H9 (cell line): ENCODE data around the gene CHGA. TPM values are rescaled to one million over a fixed set of nuclear protein-coding genes. Genes with fewer than 3 reads are reported as not detected.

Experiments used
- DNase-seq: peaks from one replicate; pipeline ENCODE4 v3.0.0-alpha.2; 2017
- H2AFZ ChIP-seq: one replicate; pipeline ENCODE4 v1.6.1; 2013; ENCODE audit warnings: mild to moderate bottlenecking, low read length, control low read depth, moderate library complexity
- H2AK5ac ChIP-seq: 2 replicates; pipeline ENCODE4 v1.6.1; 2013; ENCODE audit warnings: low read length, control low read depth, mixed read lengths; ENCODE audit not compliant: insufficient read length
- H2BK120ac ChIP-seq: one replicate; pipeline ENCODE4 v1.6.1; 2013; ENCODE audit warnings: low read depth, mild to moderate bottlenecking, low read length, control low read depth, inconsistent platforms; ENCODE audit not compliant: poor library complexity, severe bottlenecking
- H2BK12ac ChIP-seq: 2 replicates; pipeline ENCODE4 v1.6.1; 2013; ENCODE audit warnings: low read length, control low read depth, mixed read lengths, low read depth; ENCODE audit not compliant: insufficient read length
- H2BK15ac ChIP-seq: 2 replicates; pipeline ENCODE4 v1.6.1; 2013; ENCODE audit warnings: low read depth, low read length, control low read depth
- H2BK20ac ChIP-seq: one replicate; pipeline ENCODE4 v1.6.1; 2013; ENCODE audit warnings: low read depth, mild to moderate bottlenecking, low read length, control low read depth, inconsistent platforms; ENCODE audit not compliant: poor library complexity, severe bottlenecking
- H2BK5ac ChIP-seq: 2 replicates; pipeline ENCODE4 v1.6.1; 2013; ENCODE audit warnings: low read length, control low read depth, mixed read lengths; ENCODE audit not compliant: insufficient read length
- H3K14ac ChIP-seq: 2 replicates; pipeline ENCODE4 v1.6.1; 2013; ENCODE audit warnings: low read length, control low read depth; ENCODE audit not compliant: insufficient read depth
- H3K18ac ChIP-seq: 2 replicates; pipeline ENCODE4 v1.6.1; 2013; ENCODE audit warnings: low read depth, mild to moderate bottlenecking, mixed read lengths, low read length, control low read depth; ENCODE audit not compliant: insufficient read length
- H3K23ac ChIP-seq: 2 replicates; pipeline ENCODE4 v1.6.1; 2013; ENCODE audit warnings: low read length, control low read depth, mixed read lengths, low read depth; ENCODE audit not compliant: insufficient read length
- H3K23me2 ChIP-seq: 2 replicates; pipeline ENCODE4 v1.6.1; 2013; ENCODE audit warnings: low read depth, mild to moderate bottlenecking, mixed read lengths, low read length, control low read depth; ENCODE audit not compliant: insufficient read length, poor library complexity, severe bottlenecking
- H3K27ac ChIP-seq: 2 replicates; pipeline ENCODE4 v1.5.1; 2013; ENCODE audit warnings: low read length, control low read depth, mixed read lengths, low read depth; ENCODE audit not compliant: insufficient read length
- H3K27me3 ChIP-seq: 2 replicates; pipeline ENCODE4 v1.6.1; 2013; ENCODE audit warnings: low read length, control low read depth, inconsistent platforms; ENCODE audit not compliant: insufficient read depth
- H3K4ac ChIP-seq: 2 replicates; pipeline ENCODE4 v1.6.1; 2013; ENCODE audit warnings: low read depth, mild to moderate bottlenecking, control low read depth, inconsistent platforms, low read length, moderate library complexity
- H3K4me1 ChIP-seq: 2 replicates; pipeline ENCODE4 v1.6.1; 2013; ENCODE audit warnings: low read length, control low read depth, inconsistent platforms; ENCODE audit not compliant: insufficient read depth
- H3K4me2 ChIP-seq: 2 replicates; pipeline ENCODE4 v1.6.1; 2013; ENCODE audit warnings: low read length, control low read depth, mixed read lengths; ENCODE audit not compliant: insufficient read length, insufficient read depth
- H3K56ac ChIP-seq: 2 replicates; pipeline ENCODE4 v1.6.1; 2013; ENCODE audit warnings: low read depth, mild to moderate bottlenecking, mixed read lengths, low read length, control low read depth; ENCODE audit not compliant: insufficient read length
- H3K79me1 ChIP-seq: 2 replicates; pipeline ENCODE4 v1.6.1; 2013; ENCODE audit warnings: low read depth, mild to moderate bottlenecking, moderate library complexity, low read length, control low read depth, inconsistent platforms; ENCODE audit not compliant: insufficient read depth, poor library complexity, severe bottlenecking
- H3K79me2 ChIP-seq: 2 replicates; pipeline ENCODE4 v1.6.1; 2013; ENCODE audit warnings: low read length, control low read depth, inconsistent platforms; ENCODE audit not compliant: insufficient read depth
- H3K9ac ChIP-seq: 2 replicates; pipeline ENCODE4 v1.6.1; 2013; ENCODE audit warnings: low read length, control low read depth, mixed read lengths; ENCODE audit not compliant: insufficient read length; ENCODE audit errors: extremely low read depth
- H3K9me3 ChIP-seq: one replicate; pipeline ENCODE4 v1.6.1; 2013; ENCODE audit warnings: low read depth, low read length, inconsistent platforms; ENCODE audit not compliant: control insufficient read depth
- H3T11ph ChIP-seq: one replicate; pipeline ENCODE4 v1.6.1; 2013; ENCODE audit warnings: mild to moderate bottlenecking, low read length, control low read depth, inconsistent platforms
- H4K20me1 ChIP-seq: one replicate; pipeline ENCODE4 v1.6.1; 2013; ENCODE audit not compliant: control insufficient read depth, insufficient read length, insufficient read depth
- H4K5ac ChIP-seq: 2 replicates; pipeline ENCODE4 v1.6.1; 2013; ENCODE audit warnings: low read depth, mild to moderate bottlenecking, mixed read lengths, low read length, control low read depth; ENCODE audit not compliant: insufficient read length
- H4K8ac ChIP-seq: replicated peaks from 2 replicates; pipeline ENCODE4 v1.6.1; 2013; ENCODE audit warnings: low read length, control low read depth, mixed read lengths, low read depth; ENCODE audit not compliant: insufficient read length
- H4K91ac ChIP-seq: 2 replicates; pipeline ENCODE4 v1.6.1; 2013; ENCODE audit warnings: low read depth, mild to moderate bottlenecking, moderate library complexity, mixed read lengths, low read length, control low read depth; ENCODE audit not compliant: insufficient read length
- H3K27ac Mint-ChIP-seq, 3 experiments: 2 replicates in 2 of 3; 3 replicates in 1 of 3; pipeline ENCODE4 v1.8.0; 2020 to 2021; ENCODE audit warnings: mixed read lengths in 3 of 3, mild to moderate bottlenecking in 1 of 3, moderate library complexity in 1 of 3
- H3K27me3 Mint-ChIP-seq: 2 replicates; pipeline ENCODE4 v1.8.0; 2021; ENCODE audit warnings: low read depth, mild to moderate bottlenecking, moderate library complexity, mixed read lengths
- H3K36me3 Mint-ChIP-seq, 3 experiments: 2 replicates in 2 of 3; 3 replicates in 1 of 3; pipeline ENCODE4 v1.8.0; 2020 to 2021; ENCODE audit warnings: low read depth in 3 of 3, mixed read lengths in 3 of 3; ENCODE audit not compliant: insufficient read depth in 1 of 3
- H3K4me1 Mint-ChIP-seq, 2 experiments: 2 replicates each; pipeline ENCODE4 v1.8.0; 2020; ENCODE audit warnings: mixed read lengths in 2 of 2
- H3K4me3 Mint-ChIP-seq, 2 experiments: 2 replicates in 1 of 2; 3 replicates in 1 of 2; pipeline ENCODE4 v1.8.0; 2020 to 2021; ENCODE audit warnings: mild to moderate bottlenecking in 2 of 2, mixed read lengths in 2 of 2, moderate library complexity in 1 of 2
- H3K9me3 Mint-ChIP-seq, 2 experiments: 2 replicates in 1 of 2; 3 replicates in 1 of 2; pipeline ENCODE4 v1.8.0; 2020; ENCODE audit warnings: mild to moderate bottlenecking in 2 of 2, mixed read lengths in 2 of 2, moderate library complexity in 1 of 2
- WGBS: extraction: QIAGEN DNeasy Blood & Tissue Kit; methylation state at CpG from one replicate; pipeline ENCODE4 v1.1.7; 2013; ENCODE audit warnings: missing lambda C conversion rate, low lambda C conversion rate, mixed read lengths; ENCODE audit not compliant: insufficient read length; ENCODE audit errors: extremely low coverage; 5-methylcytosine and 5-hydroxymethylcytosine counted together
- total RNA-seq: library from RNA; stranded (reverse); gene quantifications from 2 replicates; pipeline ENCODE4 v1.2.1, GENCODE V29; 2021
- TF ChIP-seq, protein P1 (sequence below): fragments of 200-600 bp; sonication (generic); conservative IDR thresholded peaks from 3 replicates; pipeline ENCODE4 v1.8.0; 2021; ENCODE audit warnings: antibody characterized with exemption, mild to moderate bottlenecking

CHGA gene
- total RNA-seq, 1 experiment from 2014 or later, result 6.7 TPM

DNA sequence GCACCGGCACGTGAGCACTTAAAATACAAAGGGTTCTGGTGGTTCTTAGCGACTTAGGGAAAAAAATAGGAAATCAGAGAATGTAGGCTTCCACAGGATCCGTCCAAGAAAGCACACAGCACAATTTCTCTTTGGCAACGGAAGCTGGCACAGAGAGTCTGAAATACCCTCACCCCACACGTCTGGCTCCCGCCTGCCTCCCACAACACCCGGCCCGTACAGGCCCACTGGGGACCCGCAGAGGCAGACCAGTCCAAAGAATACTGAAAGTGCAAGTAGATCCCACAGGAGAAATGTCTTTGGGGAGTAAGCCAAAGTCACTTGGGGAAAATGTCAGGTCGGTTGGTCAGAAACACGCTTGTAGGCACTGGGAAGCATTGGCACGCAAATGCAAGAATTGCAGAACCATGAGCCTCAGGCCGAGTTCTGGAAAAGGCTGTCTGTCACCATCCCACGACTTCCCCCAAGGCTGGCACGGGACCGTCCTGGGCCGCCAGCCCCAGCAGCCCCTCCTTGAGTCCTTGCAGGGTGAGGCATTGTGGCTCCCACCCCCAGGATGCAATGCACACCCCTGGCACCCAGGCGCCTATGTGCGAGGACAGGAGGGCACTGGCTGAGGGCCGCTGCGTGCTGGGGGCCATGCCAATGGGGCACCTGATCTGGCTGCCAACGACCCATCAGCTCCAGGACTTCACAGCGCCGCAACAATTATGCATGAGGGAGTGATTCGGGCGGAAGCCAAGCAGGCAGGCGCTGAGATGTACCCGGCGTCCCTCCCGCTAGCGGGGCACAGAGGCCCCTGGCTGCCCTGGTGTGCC, 29.7 kb downstream of the CHGA start:
- no peak overlapping the region for H2BK20ac ChIP-seq
- H4K91ac ChIP-seq, result no peak overlapping the region
- H3K9ac ChIP-seq, result no peak overlapping the region
- no peak overlapping the region for H3K4ac ChIP-seq
- H2BK12ac ChIP-seq, result no peak overlapping the region
- no peak overlapping the region for H2AK5ac ChIP-seq
- DNase-seq, result no peak
- H2BK15ac ChIP-seq, result no peak overlapping the region
- no peaks in the 10 kb centered on the region for H3K23me2 ChIP-seq
- no peak overlapping the region for H2BK5ac ChIP-seq
- H3K18ac ChIP-seq, result no peak overlapping the region
- no peaks in the 10 kb centered on the region; a peak in 1 of 5 replicates for H3K9me3 Mint-ChIP-seq
- H3K27me3 Mint-ChIP-seq, result no peaks in the 10 kb centered on the region
- H4K5ac ChIP-seq, result no peak overlapping the region
- WGBS, result no CpG with 5 or more reads among the region's 32 CpGs
- H3K27me3 ChIP-seq, result no peaks in the 10 kb centered on the region
- no peaks in the 10 kb centered on the region for H3K79me2 ChIP-seq
- H3K23ac ChIP-seq, result no peak overlapping the region
- H3K4me1 Mint-ChIP-seq, result peaks cover 9% of the 10 kb centered on the region in 2 experiments
- H3K4me1 ChIP-seq, result no peaks in the 10 kb centered on the region
- no peak overlapping the region for H3K27ac ChIP-seq
- TF ChIP-seq, protein P1, sequence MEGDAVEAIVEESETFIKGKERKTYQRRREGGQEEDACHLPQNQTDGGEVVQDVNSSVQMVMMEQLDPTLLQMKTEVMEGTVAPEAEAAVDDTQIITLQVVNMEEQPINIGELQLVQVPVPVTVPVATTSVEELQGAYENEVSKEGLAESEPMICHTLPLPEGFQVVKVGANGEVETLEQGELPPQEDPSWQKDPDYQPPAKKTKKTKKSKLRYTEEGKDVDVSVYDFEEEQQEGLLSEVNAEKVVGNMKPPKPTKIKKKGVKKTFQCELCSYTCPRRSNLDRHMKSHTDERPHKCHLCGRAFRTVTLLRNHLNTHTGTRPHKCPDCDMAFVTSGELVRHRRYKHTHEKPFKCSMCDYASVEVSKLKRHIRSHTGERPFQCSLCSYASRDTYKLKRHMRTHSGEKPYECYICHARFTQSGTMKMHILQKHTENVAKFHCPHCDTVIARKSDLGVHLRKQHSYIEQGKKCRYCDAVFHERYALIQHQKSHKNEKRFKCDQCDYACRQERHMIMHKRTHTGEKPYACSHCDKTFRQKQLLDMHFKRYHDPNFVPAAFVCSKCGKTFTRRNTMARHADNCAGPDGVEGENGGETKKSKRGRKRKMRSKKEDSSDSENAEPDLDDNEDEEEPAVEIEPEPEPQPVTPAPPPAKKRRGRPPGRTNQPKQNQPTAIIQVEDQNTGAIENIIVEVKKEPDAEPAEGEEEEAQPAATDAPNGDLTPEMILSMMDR, result no peak
- peak overlapping the region in 1 of 3 experiments; percentile 22; a peak in 1 of 7 replicates for H3K27ac Mint-ChIP-seq
- H4K20me1 ChIP-seq, result no peaks in the 10 kb centered on the region
- H3K56ac ChIP-seq, result no peak overlapping the region
- H3K79me1 ChIP-seq, result no peaks in the 10 kb centered on the region
- no peak overlapping the region for H3K4me3 Mint-ChIP-seq
- H3K36me3 Mint-ChIP-seq, result peaks cover 14 to 38% (median 34%) of the 10 kb centered on the region in 3 experiments; a peak in 6 of 7 replicates
- no peaks in the 10 kb centered on the region for H3K9me3 ChIP-seq
- H3T11ph ChIP-seq, result no peak overlapping the region
- no peak overlapping the region for H2AFZ ChIP-seq
- no peak overlapping the region for H3K4me2 ChIP-seq
- H4K8ac ChIP-seq, result no peak overlapping the region
- H3K14ac ChIP-seq, result no peak overlapping the region
- no peak overlapping the region for H2BK120ac ChIP-seq
